Fibroblast of lung (primary cell): ENCODE results near the gene KCNJ10. TPM values are rescaled to one million over a fixed set of nuclear protein-coding genes. Genes with fewer than 3 reads are reported as not detected.
A peak's percentile ranks its signal among the peaks of the same experiment; 100 is the strongest.

Source experiments
- DNase-seq, 2 donors: peaks; one replicate each; pipeline versions ENCODE4 v3.0.0 to v3.0.0-alpha.2; 2010; ENCODE audit warnings: low read depth in 2 of 2
- H2AFZ ChIP-seq: 2 replicates; pipeline ENCODE4 v1.5.1; 2012; ENCODE audit warnings: low read length, control low read depth, inconsistent platforms
- H3K27ac ChIP-seq: 2 replicates; pipeline ENCODE4 v1.5.1; 2011; ENCODE audit warnings: low read length, control low read depth; ENCODE audit not compliant: insufficient read depth
- H3K27me3 ChIP-seq: 2 replicates; pipeline ENCODE4 v1.5.1; 2011; ENCODE audit warnings: mild to moderate bottlenecking, low read length; ENCODE audit not compliant: control insufficient read depth, insufficient read depth
- H3K36me3 ChIP-seq: 2 replicates; pipeline ENCODE4 v1.5.1; 2011; ENCODE audit warnings: low read length; ENCODE audit not compliant: control insufficient read depth, insufficient read depth
- H3K4me1 ChIP-seq: 2 replicates; pipeline ENCODE4 v1.5.1; 2011; ENCODE audit warnings: low read length; ENCODE audit not compliant: control insufficient read depth, insufficient read depth; ENCODE audit errors: extremely low read depth
- H3K4me2 ChIP-seq: 2 replicates; pipeline ENCODE4 v1.5.1; 2011; ENCODE audit warnings: low read length, control low read depth; ENCODE audit not compliant: insufficient read depth; ENCODE audit errors: extremely low read depth
- H3K4me3 ChIP-seq, 4 experiments: fragments of 200-600 bp in 1 of 4; sonication (generic) in 1 of 4; replicated peaks in 1 of 4; 2 replicates each; pipeline ENCODE4 v1.5.1; 2011 to 2016; ENCODE audit warnings: low read length in 4 of 4, low read depth in 3 of 4, mild to moderate bottlenecking in 3 of 4, control low read depth in 2 of 4, inconsistent platforms in 1 of 4, mixed read lengths in 1 of 4; ENCODE audit not compliant: insufficient read depth in 1 of 4; ENCODE audit errors: control extremely low read depth in 1 of 4
- H3K79me2 ChIP-seq: 2 replicates; pipeline ENCODE4 v1.5.1; 2012; ENCODE audit warnings: mild to moderate bottlenecking, low read length, inconsistent platforms; ENCODE audit not compliant: control insufficient read depth, insufficient read depth
- H3K9ac ChIP-seq: 2 replicates; pipeline ENCODE4 v1.5.1; 2011; ENCODE audit warnings: mild to moderate bottlenecking, low read length, control low read depth; ENCODE audit not compliant: insufficient read depth
- H3K9me3 ChIP-seq: 2 replicates; pipeline ENCODE4 v1.5.1; 2012; ENCODE audit warnings: low read depth, low read length; ENCODE audit not compliant: control insufficient read depth, insufficient read depth
- H4K20me1 ChIP-seq: 2 replicates; pipeline ENCODE4 v1.5.1; 2011; ENCODE audit warnings: low read length; ENCODE audit not compliant: control insufficient read depth, insufficient read depth; ENCODE audit errors: extremely low read depth
- EZH2 ChIP-seq: IDR thresholded peaks from 2 replicates; pipeline ENCODE4 v1.5.1; 2012; ENCODE audit warnings: low read length, control low read depth, mild to moderate bottlenecking; ENCODE audit errors: missing control alignments
- polyA plus RNA-seq, 2 donors: library from polyadenylated mRNA; depleted of rRNA in 1 of 2; stranded (reverse) in 1 of 2; unstranded in 1 of 2; fragments of >200 nt; gene quantifications; 2 replicates each; pipeline ENCODE4 v1.2.1, GENCODE V29; 2011 to 2012; ENCODE audit warnings: missing spikeins in 1 of 2
- total RNA-seq: library from RNA; depleted of rRNA; stranded (reverse); fragments of >200 nt; gene quantifications from 2 replicates; pipeline ENCODE4 v1.2.1, GENCODE V29; 2014
- TF ChIP-seq, protein P1 (sequence below), 2 donors: IDR thresholded peaks in 1 of 2; conservative IDR thresholded peaks in 1 of 2; 1 replicate in 1 of 2; 2 replicates in 1 of 2; pipeline ENCODE4 v1.5.1; 2011 to 2012; ENCODE audit warnings: low read length in 2 of 2, control low read depth in 1 of 2, inconsistent platforms in 1 of 2, low read depth in 1 of 2, mild to moderate bottlenecking in 1 of 2

The KCNJ10 gene
- total and polyA plus RNA-seq, 2 donors (not counting 1 experiment from before 2014, with no cell fraction given) = not detected

DNA sequence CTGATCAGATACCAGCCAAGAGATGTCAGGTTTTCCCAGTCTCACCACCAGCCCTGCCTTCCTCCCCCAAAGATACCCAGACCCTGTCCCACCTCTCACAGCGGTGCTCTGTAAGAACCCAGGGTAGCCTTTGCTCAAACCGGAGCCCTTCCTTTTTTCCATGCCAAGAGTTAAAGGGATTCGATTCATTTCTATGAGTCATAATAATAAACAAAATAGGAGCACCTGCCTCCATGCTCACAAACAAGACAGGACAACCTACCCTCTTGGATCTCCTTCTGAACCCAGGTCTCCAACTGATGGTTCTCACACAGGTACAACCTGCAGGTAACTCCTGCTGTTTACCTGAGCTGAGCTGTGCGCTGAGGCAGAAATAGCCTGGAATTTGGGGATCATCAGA, 39.7 kb upstream of the KCNJ10 start:
- TF ChIP-seq, protein P1, sequence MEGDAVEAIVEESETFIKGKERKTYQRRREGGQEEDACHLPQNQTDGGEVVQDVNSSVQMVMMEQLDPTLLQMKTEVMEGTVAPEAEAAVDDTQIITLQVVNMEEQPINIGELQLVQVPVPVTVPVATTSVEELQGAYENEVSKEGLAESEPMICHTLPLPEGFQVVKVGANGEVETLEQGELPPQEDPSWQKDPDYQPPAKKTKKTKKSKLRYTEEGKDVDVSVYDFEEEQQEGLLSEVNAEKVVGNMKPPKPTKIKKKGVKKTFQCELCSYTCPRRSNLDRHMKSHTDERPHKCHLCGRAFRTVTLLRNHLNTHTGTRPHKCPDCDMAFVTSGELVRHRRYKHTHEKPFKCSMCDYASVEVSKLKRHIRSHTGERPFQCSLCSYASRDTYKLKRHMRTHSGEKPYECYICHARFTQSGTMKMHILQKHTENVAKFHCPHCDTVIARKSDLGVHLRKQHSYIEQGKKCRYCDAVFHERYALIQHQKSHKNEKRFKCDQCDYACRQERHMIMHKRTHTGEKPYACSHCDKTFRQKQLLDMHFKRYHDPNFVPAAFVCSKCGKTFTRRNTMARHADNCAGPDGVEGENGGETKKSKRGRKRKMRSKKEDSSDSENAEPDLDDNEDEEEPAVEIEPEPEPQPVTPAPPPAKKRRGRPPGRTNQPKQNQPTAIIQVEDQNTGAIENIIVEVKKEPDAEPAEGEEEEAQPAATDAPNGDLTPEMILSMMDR (conservative IDR thresholded peaks at IDR 0.05 in 1 of 2, IDR thresholded peaks at IDR 0.05 in 1 of 2; ENCODE audit: low read depth in 1 of 2, low read length in 2 of 2) = no peak
- TF ChIP-seq EZH2 = no peak
- H2AFZ ChIP-seq = no peak overlapping the region

DNA sequence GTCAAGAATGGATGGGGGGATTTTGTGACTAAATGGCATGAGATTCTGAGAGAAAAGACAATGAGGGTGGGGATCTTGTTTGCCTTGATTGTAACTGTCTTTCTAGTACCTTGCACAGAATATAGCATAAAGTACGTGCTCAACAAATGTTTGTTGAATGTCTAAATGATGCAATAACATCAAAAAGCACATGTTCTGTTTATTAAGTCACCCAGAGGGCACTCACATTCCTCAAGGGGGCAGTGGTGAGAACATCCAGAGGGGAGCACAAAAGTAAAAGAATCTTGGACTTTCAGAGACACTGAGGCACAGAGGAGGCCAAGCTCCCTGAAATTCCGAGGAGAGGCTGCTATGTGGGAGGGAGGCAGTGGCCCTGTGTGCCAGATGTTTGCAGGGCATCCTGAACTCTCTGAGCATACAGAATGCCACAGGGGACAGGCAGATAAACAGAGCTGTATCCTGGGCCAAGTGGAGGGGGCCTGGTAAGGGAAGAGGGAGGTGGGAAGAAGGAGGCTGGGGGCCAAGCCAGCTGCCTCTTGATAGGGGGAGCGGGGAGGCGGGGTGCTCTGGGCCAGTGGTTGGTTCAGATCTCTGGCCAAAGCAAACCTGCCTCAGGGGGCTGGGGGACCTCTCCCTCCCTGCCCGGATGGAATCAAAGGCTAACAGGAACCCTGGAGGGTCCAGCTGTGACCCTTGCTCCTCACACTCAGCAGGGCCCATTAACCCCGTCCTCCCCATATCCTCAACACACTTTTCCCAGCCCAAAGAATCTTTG, 39.1 kb upstream of the KCNJ10 start:
- no peaks in the 10 kb centered on the region for H4K20me1 ChIP-seq
- H3K4me2 ChIP-seq = no peak overlapping the region
- H3K9me3 ChIP-seq = no peaks in the 10 kb centered on the region
- H3K36me3 ChIP-seq = no peaks in the 10 kb centered on the region
- H3K79me2 ChIP-seq = no peaks in the 10 kb centered on the region
- no peak overlapping the region for H2AFZ ChIP-seq
- H3K27ac ChIP-seq = no peak overlapping the region
- H3K4me3 ChIP-seq = no peak overlapping the region
- no peaks in the 10 kb centered on the region for H3K4me1 ChIP-seq
- TF ChIP-seq, protein P1 (conservative IDR thresholded peaks at IDR 0.05 in 1 of 2, IDR thresholded peaks at IDR 0.05 in 1 of 2; ENCODE audit: low read depth in 1 of 2, low read length in 2 of 2) = peak; percentile 38 to 60
- TF ChIP-seq EZH2 = no peak
- DNase-seq = peak; percentile 33 to 73
- H3K9ac ChIP-seq = no peak overlapping the region
- H3K27me3 ChIP-seq = peaks cover 13% of the 10 kb centered on the region

More for the DNA sequence above, 39.7 kb upstream of the KCNJ10 start:
- no peak for DNase-seq
- Histone ChIP-seq H3K36me3 (no peaks in the 10 kb centered on the region), H3K4me2 (no peak overlapping the region), H3K4me1 (no peaks in the 10 kb centered on the region), H3K27ac (no peak overlapping the region), H4K20me1 (no peaks in the 10 kb centered on the region), H3K9ac (no peak overlapping the region), H3K4me3 (no peak overlapping the region), H3K27me3 (peaks cover 12% of the 10 kb centered on the region), H3K79me2 (no peaks in the 10 kb centered on the region), H3K9me3 (no peaks in the 10 kb centered on the region)

DNA sequence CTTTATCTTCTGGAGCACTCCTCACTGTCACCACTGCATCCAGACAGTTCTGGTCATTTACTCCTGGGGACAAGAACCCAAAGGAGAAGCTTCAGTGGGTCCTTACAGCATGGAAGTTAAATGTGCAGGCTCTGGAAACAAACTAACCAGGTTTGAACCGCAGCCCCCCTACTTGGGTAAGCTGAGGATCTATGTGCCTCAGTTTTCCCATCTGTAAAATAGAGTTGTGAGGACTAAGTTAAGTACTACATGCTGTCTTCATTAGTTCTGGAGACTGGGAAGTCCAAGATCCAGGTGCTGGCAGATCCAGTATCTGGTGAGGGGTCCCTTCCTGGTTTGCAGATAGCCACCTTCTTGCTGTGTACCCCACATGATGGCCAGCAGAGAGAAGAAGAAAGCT, 37.6 kb upstream of the KCNJ10 start:
- Histone ChIP-seq H3K9me3 (no peaks in the 10 kb centered on the region), H3K27ac (no peak overlapping the region), H3K4me3 (no peak overlapping the region), H2AFZ (no peak overlapping the region), H3K4me2 (no peak overlapping the region), H3K27me3 (peaks cover 10% of the 10 kb centered on the region), H3K9ac (no peak overlapping the region), H3K36me3 (no peaks in the 10 kb centered on the region), H3K4me1 (no peaks in the 10 kb centered on the region), H3K79me2 (no peaks in the 10 kb centered on the region), H4K20me1 (no peaks in the 10 kb centered on the region)
- DNase-seq = no peak
- TF ChIP-seq, protein P1 (conservative IDR thresholded peaks at IDR 0.05 in 1 of 2, IDR thresholded peaks at IDR 0.05 in 1 of 2; ENCODE audit: low read depth in 1 of 2, low read length in 2 of 2) = no peak
- no peak for TF ChIP-seq EZH2
